Measurements from ENCODE around the gene TLCD3B. TPM values are rescaled to one million over a fixed set of nuclear protein-coding genes. Genes with fewer than 3 reads are reported as not detected.
"Not testable (repeated sequence)": the region's sequence is repeated elsewhere in the genome, so short reads cannot be mapped to it uniquely, and the experiment has no call there.

The TLCD3B gene
- total and polyA plus RNA-seq, 3 donors from 2014 or later = 51.8 to 194 (median 82.7) TPM

DNA sequence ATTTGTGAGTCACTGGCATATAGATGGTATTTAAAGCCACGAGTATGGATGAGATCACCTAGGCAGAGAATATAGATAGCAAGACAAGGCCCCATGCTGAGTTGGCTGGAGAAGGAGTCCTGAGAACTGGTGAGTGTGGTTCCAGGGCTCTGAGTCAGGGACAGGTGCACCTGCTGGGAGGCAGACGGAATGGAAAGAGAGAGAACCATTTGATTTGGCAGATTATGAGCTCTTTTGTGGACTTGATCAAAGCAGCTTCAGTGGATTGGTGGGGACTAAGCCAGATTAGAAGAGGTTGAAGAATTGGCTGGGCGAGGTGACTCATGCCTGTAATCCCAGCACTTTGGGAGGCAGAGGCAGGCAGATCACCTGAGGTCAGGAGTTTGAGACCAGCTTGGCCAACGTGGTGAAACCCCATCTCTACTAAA lies 12.3 kb downstream of the TLCD3B start:
- intact Hi-C loops (cut with DNase I; ENCODE audit: low total_unique reads) = no loop called here
- Histone ChIP-seq H3K36me3 (ENCODE audit: low read depth, missing control alignments) (no peaks in the 10 kb centered on the region), H3K4me1 (no peaks in the 10 kb centered on the region), H3K27ac (no peak overlapping the region), H3K27me3 (no peaks in the 10 kb centered on the region), H3K9me3 (no peaks in the 10 kb centered on the region), H3K4me3 (no peak overlapping the region)
- 77 to 82% methylated on average over 4 of the region's 4 CpGs for WGBS, 2 donors
- TF ChIP-seq, protein P1, sequence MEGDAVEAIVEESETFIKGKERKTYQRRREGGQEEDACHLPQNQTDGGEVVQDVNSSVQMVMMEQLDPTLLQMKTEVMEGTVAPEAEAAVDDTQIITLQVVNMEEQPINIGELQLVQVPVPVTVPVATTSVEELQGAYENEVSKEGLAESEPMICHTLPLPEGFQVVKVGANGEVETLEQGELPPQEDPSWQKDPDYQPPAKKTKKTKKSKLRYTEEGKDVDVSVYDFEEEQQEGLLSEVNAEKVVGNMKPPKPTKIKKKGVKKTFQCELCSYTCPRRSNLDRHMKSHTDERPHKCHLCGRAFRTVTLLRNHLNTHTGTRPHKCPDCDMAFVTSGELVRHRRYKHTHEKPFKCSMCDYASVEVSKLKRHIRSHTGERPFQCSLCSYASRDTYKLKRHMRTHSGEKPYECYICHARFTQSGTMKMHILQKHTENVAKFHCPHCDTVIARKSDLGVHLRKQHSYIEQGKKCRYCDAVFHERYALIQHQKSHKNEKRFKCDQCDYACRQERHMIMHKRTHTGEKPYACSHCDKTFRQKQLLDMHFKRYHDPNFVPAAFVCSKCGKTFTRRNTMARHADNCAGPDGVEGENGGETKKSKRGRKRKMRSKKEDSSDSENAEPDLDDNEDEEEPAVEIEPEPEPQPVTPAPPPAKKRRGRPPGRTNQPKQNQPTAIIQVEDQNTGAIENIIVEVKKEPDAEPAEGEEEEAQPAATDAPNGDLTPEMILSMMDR (IDR thresholded peaks at IDR 0.05) = no peak
- no peak for TF ChIP-seq POLR2A (IDR thresholded peaks at IDR 0.05)
- DNase-seq = no peak

DNA sequence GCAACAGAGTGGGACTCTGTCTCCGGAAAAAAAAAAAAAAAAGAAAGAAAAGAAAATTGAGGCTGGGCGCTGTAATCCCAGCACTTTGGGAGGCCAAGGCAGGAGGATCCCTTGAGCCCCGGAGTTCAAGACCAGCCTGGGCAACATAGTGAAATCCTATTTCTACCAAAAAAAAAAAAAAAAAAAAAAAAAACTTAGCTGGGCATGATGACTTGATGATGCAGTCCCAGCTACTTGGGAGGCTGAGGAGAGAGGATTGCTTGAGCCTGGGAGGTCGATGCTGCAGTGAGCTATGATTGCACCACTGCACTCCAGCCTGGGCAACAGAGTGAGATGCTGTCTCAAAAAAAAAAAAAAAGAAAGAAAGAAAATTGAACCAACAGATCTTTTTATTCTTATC lies 13.1 kb downstream of the TLCD3B start:
- H3K36me3 ChIP-seq (ENCODE audit: low read depth, missing control alignments); H3K4me3 ChIP-seq; H3K27ac ChIP-seq; DNase-seq; intact Hi-C loops (cut with DNase I; ENCODE audit: low total_unique reads); H3K27me3 ChIP-seq; H3K9me3 ChIP-seq; H3K4me1 ChIP-seq: not testable (repeated sequence)
- WGBS, 2 donors = 89 to 90% methylated on average over 4 of the region's 4 CpGs

- WGBS, 2 donors = 95 to 97% methylated on average over 2 of the region's 2 CpGs
- intact Hi-C loops (cut with DNase I; ENCODE audit: low total_unique reads) = no loop called here
Measured at GRCh38 chr16:30017277-30017656, 13.8 kb downstream of the TLCD3B start.

DNA sequence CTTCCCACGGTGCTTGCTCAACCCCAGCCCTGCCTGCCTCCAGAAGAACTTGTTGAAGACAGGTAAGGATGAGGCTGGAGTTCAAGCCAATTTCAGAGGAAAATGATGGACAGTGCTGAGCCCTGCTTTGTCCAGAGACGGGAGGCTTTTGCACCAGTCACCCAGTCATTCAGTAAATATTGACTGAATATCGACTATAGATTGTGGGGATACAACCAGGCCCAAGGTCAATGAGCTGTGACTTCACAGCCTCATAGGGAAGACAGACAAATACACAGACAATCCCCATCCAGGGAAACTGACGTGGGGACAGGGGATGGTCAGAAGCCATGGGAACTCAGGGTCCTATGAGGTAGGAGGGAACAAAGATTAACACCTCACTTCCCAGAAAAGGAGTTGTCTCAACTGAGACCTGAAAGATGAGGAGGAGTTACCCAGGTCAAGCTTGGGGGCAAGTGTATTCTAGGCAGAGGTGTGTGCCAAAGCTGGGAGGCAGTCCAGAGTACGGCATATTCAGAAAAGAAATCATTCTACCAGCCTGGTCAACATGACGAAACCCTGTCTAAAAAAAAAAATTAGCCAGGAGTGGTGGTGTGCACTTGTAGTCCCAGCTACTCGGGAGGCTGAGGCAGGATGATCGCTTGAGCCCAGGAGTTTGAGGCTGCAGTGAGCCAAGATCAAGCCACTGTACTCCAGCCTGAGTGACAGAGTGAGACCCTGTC lies 14.4 kb downstream of the TLCD3B start:
- Histone ChIP-seq H3K4me3 (no peak overlapping the region), H3K27ac (no peak overlapping the region), H3K36me3 (ENCODE audit: low read depth, missing control alignments) (no peaks in the 10 kb centered on the region), H3K9me3 (no peaks in the 10 kb centered on the region), H3K4me1 (no peaks in the 10 kb centered on the region), H3K27me3 (no peaks in the 10 kb centered on the region)
- TF ChIP-seq, protein P1 (IDR thresholded peaks at IDR 0.05) = no peak
- no peak for TF ChIP-seq POLR2A (IDR thresholded peaks at IDR 0.05)
- 70 to 77% methylated on average over 8 of the region's 8 CpGs for WGBS, 2 donors
- intact Hi-C loops (cut with DNase I; ENCODE audit: low total_unique reads) = no loop called here
- no peak for DNase-seq

More at GRCh38 chr16:30017277-30017656, 13.8 kb downstream of the TLCD3B start:
- Histone ChIP-seq H3K9me3 (no peaks in the 10 kb centered on the region), H3K27me3 (no peaks in the 10 kb centered on the region), H3K4me3 (no peak overlapping the region), H3K4me1 (no peaks in the 10 kb centered on the region), H3K36me3 (ENCODE audit: low read depth, missing control alignments) (no peaks in the 10 kb centered on the region), H3K27ac (no peak overlapping the region)
- TF ChIP-seq, protein P1 (IDR thresholded peaks at IDR 0.05) = no peak
- no peak for TF ChIP-seq POLR2A (IDR thresholded peaks at IDR 0.05)
- no peak for DNase-seq

- H3K27ac ChIP-seq = not testable (repeated sequence)
Measured at GRCh38 chr16:30015450-30015849, 15.6 kb downstream of the TLCD3B start.

GRCh38 chr16:30012598-30012997 lies 18.5 kb downstream of the TLCD3B start:
- intact Hi-C loops (cut with DNase I; ENCODE audit: low total_unique reads); DNase-seq; H3K9me3 ChIP-seq; H3K27ac ChIP-seq; H3K4me1 ChIP-seq; H3K27me3 ChIP-seq; H3K4me3 ChIP-seq; H3K36me3 ChIP-seq (ENCODE audit: low read depth, missing control alignments): not testable (repeated sequence)
- 79 to 82% methylated on average over 14 of the region's 14 CpGs for WGBS, 2 donors

More at GRCh38 chr16:30015450-30015849, 15.6 kb downstream of the TLCD3B start:
- H3K9me3 ChIP-seq; H3K4me3 ChIP-seq; H3K27me3 ChIP-seq; H3K36me3 ChIP-seq (ENCODE audit: low read depth, missing control alignments); DNase-seq; intact Hi-C loops (cut with DNase I; ENCODE audit: low total_unique reads); H3K4me1 ChIP-seq: not testable (repeated sequence)
- 82 to 93% methylated on average over 7 of the region's 7 CpGs for WGBS, 2 donors
